ENCODE measurements around the gene PDZRN4. TPM values are rescaled to one million over a fixed set of nuclear protein-coding genes. Genes with fewer than 3 reads are reported as not detected.

PDZRN4 gene
- total RNA-seq, 1 donor from 2014 or later: not detected

GRCh38 chr12:41528874-41529273, 340.8 kb downstream of the PDZRN4 start:
- no peaks in the 10 kb centered on the region for H3K36me3 ChIP-seq (ENCODE audit: control insufficient read depth, insufficient read depth, low read length)
- H3K27me3 ChIP-seq (ENCODE audit: control insufficient read depth, insufficient read depth, low read length): no peaks in the 10 kb centered on the region
- TF ChIP-seq CTCF (IDR thresholded peaks at IDR 0.05; ENCODE audit: insufficient read depth, low read length, severe bottlenecking): no peak
- DNase-seq (ENCODE audit: low read depth) (no peak), FAIRE-seq (no peak)
- no peak overlapping the region for H3K4me3 ChIP-seq (ENCODE audit: low read depth, low read length)

- Histone ChIP-seq H3K4me3 (ENCODE audit: low read depth, low read length) (no peak overlapping the region), H3K36me3 (ENCODE audit: control insufficient read depth, insufficient read depth, low read length) (no peaks in the 10 kb centered on the region)
- FAIRE-seq: no peak
Measured at GRCh38 chr12:41530441-41530840, 342.3 kb downstream of the PDZRN4 start.

GRCh38 chr12:41531147-41531829, 343.2 kb downstream of the PDZRN4 start:
- FAIRE-seq: no peak
- TF ChIP-seq CTCF (IDR thresholded peaks at IDR 0.05; ENCODE audit: insufficient read depth, low read length, severe bottlenecking): no peak
- no peak overlapping the region for H3K4me3 ChIP-seq (ENCODE audit: low read depth, low read length)
- no peak for DNase-seq (ENCODE audit: low read depth)
- no peaks in the 10 kb centered on the region for H3K27me3 ChIP-seq (ENCODE audit: control insufficient read depth, insufficient read depth, low read length)
- no peaks in the 10 kb centered on the region for H3K36me3 ChIP-seq (ENCODE audit: control insufficient read depth, insufficient read depth, low read length)

More at GRCh38 chr12:41530441-41530840, 342.3 kb downstream of the PDZRN4 start:
- no peak for TF ChIP-seq CTCF (IDR thresholded peaks at IDR 0.05; ENCODE audit: insufficient read depth, low read length, severe bottlenecking)
- no peak for DNase-seq (ENCODE audit: low read depth)
- H3K27me3 ChIP-seq (ENCODE audit: control insufficient read depth, insufficient read depth, low read length): no peaks in the 10 kb centered on the region

GRCh38 chr12:41532072-41532471, 344.0 kb downstream of the PDZRN4 start:
- FAIRE-seq: no peak

GRCh38 chr12:41536813-41537490, 348.8 kb downstream of the PDZRN4 start:
- DNase-seq (ENCODE audit: low read depth): no peak
- no peak for TF ChIP-seq CTCF (IDR thresholded peaks at IDR 0.05; ENCODE audit: insufficient read depth, low read length, severe bottlenecking)
- no peaks in the 10 kb centered on the region for H3K36me3 ChIP-seq (ENCODE audit: control insufficient read depth, insufficient read depth, low read length)
- no peak for FAIRE-seq
- H3K27me3 ChIP-seq (ENCODE audit: control insufficient read depth, insufficient read depth, low read length): no peaks in the 10 kb centered on the region
- H3K4me3 ChIP-seq (ENCODE audit: low read depth, low read length): no peak overlapping the region

More at GRCh38 chr12:41532072-41532471, 344.0 kb downstream of the PDZRN4 start:
- no peak for TF ChIP-seq CTCF (IDR thresholded peaks at IDR 0.05; ENCODE audit: insufficient read depth, low read length, severe bottlenecking)
- DNase-seq (ENCODE audit: low read depth): peak; percentile 29
- no peak overlapping the region for H3K4me3 ChIP-seq (ENCODE audit: low read depth, low read length)
- H3K27me3 ChIP-seq (ENCODE audit: control insufficient read depth, insufficient read depth, low read length): no peaks in the 10 kb centered on the region
- H3K36me3 ChIP-seq (ENCODE audit: control insufficient read depth, insufficient read depth, low read length): no peaks in the 10 kb centered on the region
